Sigmoid colon (tissue), 7 donors: ENCODE measurements around the gene GEMIN4. TPM values are rescaled to one million over a fixed set of nuclear protein-coding genes. Genes with fewer than 3 reads are reported as not detected.

ENCODE experiments used
- DNase-seq: peaks from one replicate; pipeline ENCODE4 v3.0.0-alpha.2; 2019
- H3K27ac ChIP-seq, 4 donors: fragments of 200-600 bp; sonication (generic); one replicate each; pipeline ENCODE4 v1.5.1; 2016 to 2019; ENCODE audit warnings: mild to moderate bottlenecking in 1 of 4
- H3K27me3 ChIP-seq, 3 donors: fragments of 200-600 bp; sonication (generic); one replicate each; pipeline ENCODE4 v1.5.1; 2019; ENCODE audit warnings: mild to moderate bottlenecking in 1 of 3
- H3K36me3 ChIP-seq, 4 donors: fragments of 200-600 bp; sonication (generic); one replicate each; pipeline ENCODE4 v1.5.1; 2016 to 2019
- H3K4me1 ChIP-seq, 4 donors: fragments of 200-600 bp; sonication (generic); one replicate each; pipeline ENCODE4 v1.5.1; 2017 to 2019
- H3K4me3 ChIP-seq, 4 donors: fragments of 200-600 bp; sonication (generic); one replicate each; pipeline ENCODE4 v1.5.1; 2017 to 2019; ENCODE audit warnings: mild to moderate bottlenecking in 2 of 4, moderate library complexity in 1 of 4
- H3K9me3 ChIP-seq, 4 donors: fragments of 200-600 bp in 3 of 4; sonication (generic) in 3 of 4; one replicate each; pipeline versions ENCODE4 v1.5.1 to v1.6.1; 2013 to 2019
- CTCF ChIP-seq, 4 experiments: fragments of 450-650 bp in 3 of 4; fragments of 200-600 bp in 1 of 4; IDR thresholded peaks; one replicate each; pipeline ENCODE4 v1.5.1; 2016 to 2019; ENCODE audit warnings: antibody characterized with exemption in 4 of 4, mild to moderate bottlenecking in 3 of 4, moderate library complexity in 2 of 4
- EP300 ChIP-seq, 4 donors: sonication (generic); formaldehyde crosslinking; IDR thresholded peaks; one replicate each; pipeline ENCODE4 v1.6.1; 2017; ENCODE audit warnings: antibody characterized with exemption in 4 of 4
- POLR2A ChIP-seq, 2 donors: fragments of 450-650 bp; IDR thresholded peaks; one replicate each; pipeline ENCODE4 v1.6.1; 2016; ENCODE audit warnings: antibody characterized with exemption in 2 of 2, mild to moderate bottlenecking in 2 of 2, moderate library complexity in 2 of 2
- POLR2AphosphoS5 ChIP-seq, 4 donors: sonication (generic); formaldehyde crosslinking; IDR thresholded peaks; one replicate each; pipeline ENCODE4 v1.6.1; 2017; ENCODE audit warnings: antibody characterized with exemption in 4 of 4
- WGBS, 2 donors: extraction: QIAGEN DNeasy Blood & Tissue Kit; methylation state at CpG; one replicate each; pipeline ENCODE4 v1.1.7; 2013; 5-methylcytosine and 5-hydroxymethylcytosine counted together
- intact Hi-C: fragments of 100-400 bp; cut with DNase I; formaldehyde crosslinking; loops from one replicate; pipeline ENCODE4 v1.15.1; 2023
- polyA plus RNA-seq, 3 donors: library from polyadenylated mRNA; stranded (reverse); fragments of 200-250 nt; gene quantifications; one replicate each; pipeline ENCODE4 v1.2.3, GENCODE V29; 2013
- total RNA-seq, 4 donors: library from RNA; depleted of rRNA; stranded (reverse); fragments of >200 nt; gene quantifications; one replicate each; pipeline ENCODE4 v1.1.0, GENCODE V29; 2016
- donor health status: healthy with polysubstance abuse.
- donor health status: Bipolar disorder and iron deficiency.
- donor health status: healthy.

Gene GEMIN4
- total and polyA plus RNA-seq, 7 donors = 3.0 to 19.4 (median 14.0) TPM

- no peaks in the 10 kb centered on the region for H3K9me3 ChIP-seq
- intact Hi-C loops = no loop called here
- peaks cover 10 to 94% (median 63%) of the 10 kb centered on the region in 4 donors for H3K36me3 ChIP-seq
- H3K4me1 ChIP-seq = no peaks in the 10 kb centered on the region
- no peak for TF ChIP-seq POLR2AphosphoS5 (IDR thresholded peaks at IDR 0.05)
- TF ChIP-seq POLR2A (IDR thresholded peaks at IDR 0.05) = no peak
- no peak for TF ChIP-seq CTCF (IDR thresholded peaks at IDR 0.05)
- TF ChIP-seq EP300 (IDR thresholded peaks at IDR 0.05) = no peak
- no peak overlapping the region for H3K27ac ChIP-seq
- H3K27me3 ChIP-seq = no peaks in the 10 kb centered on the region
- H3K4me3 ChIP-seq = no peak overlapping the region
- 75 to 87% methylated on average over 14 of the region's 14 CpGs for WGBS, 2 donors
- no peak for DNase-seq
Measured at GRCh38 chr17:773467-774312, 21.6 kb upstream of the GEMIN4 start.

- Histone ChIP-seq H3K27ac (no peak overlapping the region), H3K9me3 (no peaks in the 10 kb centered on the region), H3K36me3 (peaks cover 10 to 90% (median 57%) of the 10 kb centered on the region in 4 donors), H3K4me1 (no peaks in the 10 kb centered on the region), H3K4me3 (no peak overlapping the region), H3K27me3 (no peaks in the 10 kb centered on the region)
- no peak for DNase-seq
- TF ChIP-seq POLR2A (IDR thresholded peaks at IDR 0.05) = no peak
- TF ChIP-seq POLR2AphosphoS5 (IDR thresholded peaks at IDR 0.05) = no peak
- TF ChIP-seq CTCF (IDR thresholded peaks at IDR 0.05) = no peak
- TF ChIP-seq EP300 (IDR thresholded peaks at IDR 0.05) = no peak
- 71 to 91% methylated on average over 5 of the region's 5 CpGs for WGBS, 2 donors
- intact Hi-C loops = no loop called here
Measured at GRCh38 chr17:773016-773415, 21.0 kb upstream of the GEMIN4 start.

- Histone ChIP-seq H3K27me3 (no peaks in the 10 kb centered on the region), H3K9me3 (no peaks in the 10 kb centered on the region), H3K27ac (peak overlapping the region in 2 of 4 donors; percentile 60 to 76), H3K4me1 (no peaks in the 10 kb centered on the region), H3K4me3 (no peak overlapping the region), H3K36me3 (peaks cover 10 to 79% (median 38%) of the 10 kb centered on the region in 4 donors)
- WGBS, 2 donors = 83 to 90% methylated on average over 3 of the region's 3 CpGs
- no peak for DNase-seq
- intact Hi-C loops = no loop called here
- TF ChIP-seq POLR2A (IDR thresholded peaks at IDR 0.05) = no peak
- no peak for TF ChIP-seq CTCF (IDR thresholded peaks at IDR 0.05)
- no peak for TF ChIP-seq EP300 (IDR thresholded peaks at IDR 0.05)
- no peak for TF ChIP-seq POLR2AphosphoS5 (IDR thresholded peaks at IDR 0.05)
Measured at GRCh38 chr17:767076-767475, 15.0 kb upstream of the GEMIN4 start.

GRCh38 chr17:760371-760770 lies 8.3 kb upstream of the GEMIN4 start:
- no peak for DNase-seq
- Histone ChIP-seq H3K27ac (peak overlapping the region in 3 of 4 donors; percentile 14 to 57 (median 38)), H3K4me1 (no peaks in the 10 kb centered on the region), H3K4me3 (no peak overlapping the region), H3K9me3 (no peaks in the 10 kb centered on the region), H3K36me3 (peaks cover 0 to 79% (median 10%) of the 10 kb centered on the region in 4 donors), H3K27me3 (no peaks in the 10 kb centered on the region)
- no peak for TF ChIP-seq POLR2A (IDR thresholded peaks at IDR 0.05)
- no peak for TF ChIP-seq EP300 (IDR thresholded peaks at IDR 0.05)
- TF ChIP-seq CTCF (IDR thresholded peaks at IDR 0.05) = no peak
- no peak for TF ChIP-seq POLR2AphosphoS5 (IDR thresholded peaks at IDR 0.05)
- 90 to 92% methylated on average over 9 of the region's 9 CpGs for WGBS, 2 donors
- intact Hi-C loops = no loop called here
